ENCODE measurements around the gene DNAJC3.
"Not testable (repeated sequence)": the region's sequence is repeated elsewhere in the genome, so short reads cannot be mapped to it uniquely, and the experiment has no call there.

The DNAJC3 gene

DNA sequence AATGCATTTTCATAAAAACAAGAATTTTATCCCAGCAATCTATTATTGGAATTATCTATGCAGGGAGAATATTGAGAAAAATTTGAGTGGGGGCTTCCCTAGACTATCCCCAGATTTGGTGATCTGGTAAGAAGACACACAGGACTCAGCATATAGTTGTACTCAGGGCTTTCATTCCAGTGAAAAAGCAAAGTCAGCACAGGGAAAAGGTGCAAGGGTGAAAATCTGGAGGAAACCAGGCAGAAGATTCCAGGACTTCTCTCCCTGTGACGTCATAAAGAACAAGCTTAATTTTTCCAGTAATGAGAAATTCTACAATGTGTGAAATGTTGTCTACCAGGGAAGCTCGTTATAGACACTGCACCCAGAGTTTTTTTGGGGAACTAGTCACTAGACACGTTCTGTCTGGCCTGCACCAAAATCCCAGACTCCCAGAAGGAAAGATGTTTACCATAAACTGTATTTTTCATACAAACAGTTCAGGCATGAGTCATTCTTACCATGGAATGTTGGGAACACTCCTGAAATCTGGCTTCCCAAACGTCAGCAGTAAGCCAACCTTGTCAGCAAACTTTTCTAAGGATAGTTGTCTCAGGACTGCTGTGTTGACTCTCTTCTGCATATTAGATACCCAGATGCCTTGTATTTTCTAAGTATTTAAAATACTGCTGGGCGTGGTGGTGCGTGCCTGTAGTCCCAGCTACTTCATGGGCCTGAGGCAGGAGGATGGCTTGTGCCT is 107.4 kb downstream of the DNAJC3 start:
- DNase-seq: no peak

DNA sequence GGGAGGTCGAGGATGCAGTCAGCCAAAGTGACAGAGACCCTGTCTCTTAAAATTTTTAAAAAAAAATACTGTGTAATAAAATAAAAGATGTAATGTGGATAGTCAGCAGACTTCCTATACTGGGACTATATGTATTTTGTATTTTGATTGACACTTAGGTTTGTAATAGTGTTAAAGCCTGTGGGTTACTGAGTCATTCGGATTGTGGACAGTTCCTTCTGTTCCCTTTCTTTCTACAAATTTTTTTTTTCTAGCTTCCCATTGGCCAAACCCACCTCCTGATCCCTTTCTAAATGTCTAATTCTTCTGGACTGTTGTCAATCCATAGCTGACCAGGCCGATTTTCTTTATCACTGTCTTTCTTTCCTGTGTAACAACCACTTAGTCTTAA is 108.0 kb downstream of the DNAJC3 start:
- no peak for DNase-seq

DNA sequence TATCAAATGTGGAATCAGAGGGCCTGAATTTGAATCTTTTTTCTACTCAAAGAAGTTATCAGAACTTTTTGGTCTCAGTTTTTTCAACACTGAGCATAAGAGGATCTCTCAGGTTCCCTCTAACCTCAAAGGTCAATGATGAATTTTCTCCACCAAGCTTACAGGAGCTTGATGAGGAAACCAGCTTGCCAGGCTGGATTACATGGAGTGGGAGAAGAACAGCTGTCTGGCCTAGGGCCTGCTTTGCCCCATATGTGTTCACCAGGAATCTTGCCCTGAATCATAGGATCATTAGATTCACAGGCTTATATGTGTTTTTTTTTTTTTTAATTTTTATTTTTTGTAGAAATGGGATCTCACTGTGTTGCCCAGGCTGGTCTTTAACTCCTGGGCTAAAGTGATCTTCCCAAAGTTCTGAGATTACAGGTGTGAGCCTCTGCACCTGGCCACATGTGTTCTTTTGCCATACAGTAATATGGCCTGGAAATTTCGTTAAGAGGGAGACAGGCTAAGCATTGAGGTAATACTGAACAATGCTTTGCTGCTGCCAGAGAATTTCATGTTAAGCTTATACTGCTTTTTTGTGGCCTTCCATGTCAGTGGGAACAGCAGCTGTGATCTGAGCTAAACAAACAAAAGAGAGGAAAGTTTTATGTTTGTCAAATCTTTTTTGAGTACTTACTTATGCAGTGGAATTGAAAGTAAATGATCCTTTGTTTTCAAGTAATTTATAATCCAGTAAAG is 110.6 kb downstream of the DNAJC3 start:
- no peak for DNase-seq

DNA sequence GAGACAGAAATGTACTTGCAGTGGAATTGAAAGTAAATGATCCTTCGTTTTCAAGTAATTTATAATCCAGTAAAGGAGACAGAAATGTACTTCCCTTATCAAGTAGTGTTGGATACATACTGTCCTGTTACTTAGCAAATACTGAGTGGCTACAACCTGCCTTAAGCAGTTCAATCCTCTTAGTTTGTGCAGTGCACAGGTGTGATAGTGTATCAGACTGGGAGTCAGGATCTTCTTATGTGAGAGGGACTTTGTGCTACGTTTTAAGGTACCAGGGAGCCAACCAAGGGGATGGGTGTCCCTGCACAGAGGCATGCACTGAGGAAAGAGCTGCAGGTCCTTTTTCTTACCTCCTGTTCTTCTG is 111.1 kb downstream of the DNAJC3 start:
- no peak for DNase-seq

DNA sequence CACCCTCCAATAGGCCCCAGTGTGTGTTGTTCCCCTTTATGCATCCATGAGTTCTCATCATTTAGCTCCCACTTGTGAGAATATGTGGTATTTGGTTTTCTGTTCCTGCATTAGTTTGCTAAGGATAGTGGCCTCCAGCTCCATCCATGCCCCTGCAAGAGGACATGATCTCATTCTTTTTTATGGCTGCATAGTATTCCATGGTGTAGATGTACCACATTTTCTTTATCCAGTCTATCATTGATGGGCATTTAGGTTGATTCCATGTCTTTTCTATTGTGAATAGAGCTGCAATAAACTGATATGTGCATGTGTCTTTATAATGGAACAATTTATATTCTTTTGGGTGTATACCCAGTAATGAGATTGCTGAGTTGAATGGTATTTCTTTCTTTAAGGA is 112.4 kb downstream of the DNAJC3 start:
- not testable (repeated sequence) for DNase-seq

DNA sequence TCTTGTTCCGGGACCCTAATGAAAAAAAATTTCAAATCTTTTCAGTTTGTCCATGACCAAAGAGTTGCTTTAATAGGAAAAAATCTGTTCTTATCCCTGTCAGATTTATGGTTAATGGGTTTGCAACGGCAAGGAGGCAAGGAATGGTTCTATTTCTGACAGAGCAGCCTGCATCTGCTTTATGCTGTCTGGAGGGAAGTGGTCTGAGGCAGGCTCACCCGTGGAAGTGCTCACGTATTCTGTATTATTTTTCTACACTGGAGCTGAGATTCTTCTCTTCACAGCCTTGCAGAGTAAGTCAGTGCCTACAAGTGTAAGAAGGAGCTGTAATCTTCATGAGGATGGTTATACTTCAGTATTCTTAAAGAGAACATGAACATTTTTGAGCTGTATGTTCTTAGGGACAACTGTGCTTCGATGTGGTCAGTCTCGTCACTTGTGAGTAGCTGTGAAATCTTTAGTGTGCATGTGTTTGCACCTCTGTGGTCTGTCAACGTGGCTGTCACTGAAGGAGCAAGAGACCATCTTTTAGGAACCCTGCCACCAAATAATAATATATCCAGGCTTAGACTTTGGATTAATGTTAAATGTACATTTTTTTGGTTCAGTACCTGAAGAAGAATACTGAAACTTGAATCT is 114.3 kb downstream of the DNAJC3 start:
- no peak for DNase-seq

DNA sequence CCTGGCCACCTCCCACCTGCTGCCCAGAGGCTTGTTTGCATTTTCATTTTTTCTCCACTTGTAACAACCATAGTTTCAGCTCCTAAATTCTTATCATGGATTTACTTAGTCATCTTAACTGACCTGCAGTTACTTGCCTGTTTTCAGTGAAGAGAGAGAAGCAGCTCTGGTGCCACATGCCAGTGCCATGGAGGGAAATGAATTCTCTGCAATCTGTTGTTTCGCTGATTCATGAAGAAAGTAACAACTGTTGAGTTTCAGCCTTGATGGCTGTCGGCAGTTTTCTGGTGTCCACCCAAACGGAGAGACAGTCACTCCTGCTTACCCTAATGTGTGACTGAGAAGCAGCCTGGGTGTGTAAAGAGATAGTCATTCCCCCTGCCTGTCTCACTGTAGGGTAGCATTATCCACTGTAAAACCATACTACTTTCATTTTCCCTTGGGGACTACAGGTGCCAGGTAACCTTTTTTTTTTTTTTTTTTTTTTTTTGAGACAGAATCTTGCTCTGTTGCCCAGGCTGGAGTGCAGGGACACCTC is 116.1 kb downstream of the DNAJC3 start:
- DNase-seq: no peak

DNA sequence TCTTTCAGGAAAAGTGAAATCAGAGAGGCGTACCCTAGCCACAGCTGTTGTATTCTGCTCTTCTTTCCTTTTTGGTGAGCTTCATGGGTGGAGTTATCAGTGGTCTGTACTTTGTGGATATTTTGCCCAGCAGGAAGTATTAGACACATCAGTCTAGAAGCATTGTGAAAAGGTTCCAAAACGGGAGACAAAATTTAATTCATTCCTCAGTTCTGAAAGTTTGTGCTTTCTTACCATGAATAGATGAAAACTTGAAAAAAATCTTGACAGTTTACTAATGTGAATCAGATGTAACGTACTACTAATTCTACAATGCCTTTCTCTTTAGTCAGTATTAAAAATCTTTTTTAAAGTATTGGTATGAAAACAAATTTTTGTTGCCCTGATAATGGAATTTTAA is 116.8 kb downstream of the DNAJC3 start:
- no peak for DNase-seq

DNA sequence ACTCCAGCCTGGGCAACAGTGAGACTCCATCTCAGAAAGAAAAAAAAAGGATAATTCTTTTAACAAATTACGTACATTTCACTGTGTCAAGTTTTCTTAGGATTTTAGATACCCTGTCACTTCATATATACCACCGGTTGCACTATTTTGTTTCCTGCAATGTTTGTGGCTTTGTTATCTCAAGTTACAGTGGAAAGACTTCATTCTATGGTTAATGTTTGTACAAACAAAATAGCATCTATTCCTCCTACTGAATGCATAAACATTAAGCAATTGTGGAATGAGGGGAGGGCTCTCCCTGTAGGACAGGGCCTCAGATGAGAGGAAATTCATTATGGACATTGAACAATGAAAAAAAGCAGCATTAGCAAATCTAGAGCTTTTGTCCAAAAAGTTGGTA is 120.1 kb downstream of the DNAJC3 start:
- no peak for DNase-seq

DNA sequence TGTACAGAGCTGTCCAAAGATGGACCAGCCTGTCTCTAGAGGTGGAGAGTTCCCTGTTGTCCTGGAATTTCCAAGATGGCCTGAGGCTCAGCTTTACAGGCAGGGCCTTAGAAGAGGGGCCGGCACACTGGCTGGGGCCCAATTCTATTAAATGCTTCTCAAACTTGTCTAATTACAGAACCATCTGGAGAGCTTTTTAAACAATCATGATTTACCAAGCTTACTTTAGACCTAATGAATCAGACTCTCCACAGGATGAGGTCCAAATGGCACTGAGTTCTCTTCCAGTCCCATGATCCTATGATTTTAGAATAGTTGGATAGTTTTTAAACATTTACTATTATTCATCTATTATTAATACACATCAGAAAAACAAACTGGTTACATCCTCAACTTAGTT is 123.5 kb downstream of the DNAJC3 start:
- no peak for DNase-seq

DNA sequence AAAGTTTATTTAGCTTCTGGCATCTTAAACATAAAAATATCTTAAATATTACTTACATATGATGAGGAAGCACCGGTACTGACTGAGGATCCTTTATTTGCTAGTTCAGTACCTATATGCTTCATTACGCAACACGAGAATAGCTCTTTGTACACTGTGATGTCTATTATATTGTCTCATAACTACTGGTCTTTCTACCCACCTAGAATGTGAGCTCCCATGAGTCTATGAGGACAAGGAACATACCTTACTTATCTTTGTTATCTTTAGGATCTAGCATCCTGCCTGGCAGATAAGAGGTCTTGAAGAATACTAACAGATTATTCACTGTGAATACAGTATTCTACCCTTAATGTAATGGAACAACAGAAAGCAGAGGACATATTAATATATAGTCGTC is 124.9 kb downstream of the DNAJC3 start:
- DNase-seq: no peak

DNA sequence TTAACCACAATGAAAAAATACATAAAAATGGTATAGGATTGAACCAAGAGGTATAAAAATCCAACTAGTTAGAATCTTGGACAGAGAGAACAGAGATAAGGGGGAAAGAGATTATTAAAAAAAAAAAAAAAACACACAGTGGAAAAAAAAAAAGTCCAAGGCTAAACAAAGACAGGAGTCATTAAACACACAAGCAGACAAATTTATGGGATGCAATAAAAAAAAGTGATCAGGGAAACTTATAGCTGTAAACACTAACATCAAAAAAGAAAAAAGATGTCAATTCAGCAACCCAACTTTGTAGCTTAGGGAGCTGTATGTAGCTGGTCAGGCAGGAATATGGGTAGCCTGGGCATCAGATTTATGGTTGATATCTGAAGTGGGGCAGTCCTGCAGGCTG is 129.0 kb downstream of the DNAJC3 start:
- no peak for DNase-seq

DNA sequence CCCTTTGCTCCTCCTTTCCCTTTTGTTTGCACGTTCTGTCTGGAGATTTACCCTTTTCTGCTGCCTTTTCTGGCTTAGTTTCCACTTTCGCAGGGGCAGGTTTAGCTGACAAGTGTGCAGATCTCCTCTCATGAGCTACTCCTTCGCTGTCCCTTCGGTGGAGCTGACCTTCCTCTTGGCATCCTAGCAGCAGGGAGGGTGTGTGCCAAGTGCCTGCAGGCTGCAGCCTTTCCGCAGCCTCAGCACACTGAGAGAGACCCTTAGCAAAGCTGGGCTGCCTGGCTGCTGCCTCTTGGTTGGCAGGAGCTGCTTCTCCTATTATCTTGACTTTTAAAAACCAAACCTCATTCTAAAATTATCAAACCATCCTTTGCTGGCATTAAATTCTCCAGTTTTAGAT is 132.5 kb downstream of the DNAJC3 start:
- no peak for DNase-seq

DNA sequence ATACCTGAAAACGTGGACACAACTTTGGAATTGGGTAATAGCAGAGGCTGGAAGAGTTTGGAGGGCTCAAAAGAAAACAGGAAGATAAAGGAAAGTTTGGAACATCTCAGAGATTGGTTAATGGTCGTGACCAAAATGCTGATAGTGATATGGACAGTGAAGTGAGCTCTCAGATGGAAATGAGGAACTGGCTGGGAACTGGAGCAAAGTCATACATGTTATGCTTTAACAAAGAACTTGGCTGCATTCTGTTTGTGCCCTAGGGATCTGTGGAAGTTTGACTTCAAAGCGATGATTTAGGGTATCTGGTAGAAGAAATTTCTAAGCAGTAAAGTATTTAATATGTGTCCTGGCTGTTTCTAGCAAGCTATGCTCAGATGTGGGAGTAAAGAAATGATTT is 136.2 kb downstream of the DNAJC3 start:
- DNase-seq: no peak

DNA sequence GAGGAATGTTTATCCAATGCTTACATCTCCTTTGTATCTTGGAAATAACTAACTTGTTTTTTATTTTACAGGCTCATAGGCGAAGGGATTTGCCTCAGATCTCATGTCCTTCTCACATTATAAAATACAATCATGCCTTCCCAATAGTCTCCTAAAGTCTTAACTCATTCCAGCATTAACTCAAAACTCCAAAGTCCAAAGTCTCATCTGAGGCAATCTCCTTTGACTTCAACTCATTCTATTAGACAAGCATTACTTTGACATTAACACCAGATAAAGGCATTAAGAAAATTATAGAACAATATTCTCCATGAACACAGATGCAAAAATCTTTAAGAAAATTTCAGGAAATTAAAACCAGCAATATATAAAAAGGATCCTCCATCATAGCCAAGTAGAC is 137.6 kb downstream of the DNAJC3 start:
- DNase-seq: no peak

DNA sequence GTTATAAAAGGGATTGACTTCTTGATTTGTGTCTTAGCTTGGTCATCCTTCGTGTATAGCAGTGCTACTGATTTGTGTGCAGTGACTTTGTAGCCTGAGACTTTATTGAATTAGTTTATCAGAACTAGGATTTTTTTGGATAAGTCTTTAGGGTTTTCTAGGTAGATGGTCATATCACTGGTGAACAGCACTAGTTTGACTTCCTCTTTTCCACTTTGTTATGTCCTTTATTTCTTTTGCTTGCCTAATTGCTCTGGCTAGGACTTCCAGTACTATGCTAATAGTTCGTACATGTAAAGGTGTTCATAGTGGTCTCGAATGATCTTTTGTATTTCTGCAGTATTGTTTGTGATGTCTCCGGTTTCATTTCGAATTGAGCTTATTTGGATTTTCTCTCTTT is 145.4 kb downstream of the DNAJC3 start:
- no peak for DNase-seq

DNA sequence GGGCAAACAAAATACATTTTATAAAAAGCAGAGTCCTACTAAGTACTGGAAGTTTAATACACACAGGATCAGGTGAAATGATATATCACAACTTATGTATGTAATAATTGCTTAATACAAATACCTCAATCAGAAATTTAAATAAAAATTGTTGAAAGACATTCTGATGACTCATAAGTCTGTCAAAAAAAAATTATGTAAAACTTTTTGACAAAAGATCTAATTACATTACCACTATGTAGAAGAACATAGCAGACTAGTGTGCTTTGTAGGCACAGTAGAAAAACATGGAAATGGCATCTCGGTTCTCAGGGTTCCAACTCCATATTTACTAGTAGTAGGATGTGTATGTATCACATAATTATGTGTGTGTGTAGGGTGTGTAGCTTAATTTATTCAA is 156.2 kb downstream of the DNAJC3 start:
- DNase-seq: no peak

DNA sequence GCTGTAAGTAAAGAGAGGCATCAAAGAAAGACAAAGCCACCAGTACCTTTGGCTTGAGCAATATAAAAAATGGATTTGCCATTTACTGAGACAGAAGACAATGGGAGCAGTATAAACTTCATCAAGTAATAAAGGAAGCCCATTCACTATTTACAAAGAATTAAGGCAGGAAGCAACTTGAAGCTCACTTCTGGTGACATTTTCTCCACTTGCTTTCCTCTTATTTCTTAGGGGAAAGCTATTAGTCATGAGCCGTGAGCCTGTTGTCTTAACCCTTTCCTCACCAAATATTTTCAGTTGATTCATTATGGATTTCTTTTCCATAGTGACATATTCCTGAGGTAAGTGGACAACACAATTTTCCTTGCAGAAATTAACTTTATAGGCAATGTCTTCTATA is 156.8 kb downstream of the DNAJC3 start:
- no peak for DNase-seq

DNA sequence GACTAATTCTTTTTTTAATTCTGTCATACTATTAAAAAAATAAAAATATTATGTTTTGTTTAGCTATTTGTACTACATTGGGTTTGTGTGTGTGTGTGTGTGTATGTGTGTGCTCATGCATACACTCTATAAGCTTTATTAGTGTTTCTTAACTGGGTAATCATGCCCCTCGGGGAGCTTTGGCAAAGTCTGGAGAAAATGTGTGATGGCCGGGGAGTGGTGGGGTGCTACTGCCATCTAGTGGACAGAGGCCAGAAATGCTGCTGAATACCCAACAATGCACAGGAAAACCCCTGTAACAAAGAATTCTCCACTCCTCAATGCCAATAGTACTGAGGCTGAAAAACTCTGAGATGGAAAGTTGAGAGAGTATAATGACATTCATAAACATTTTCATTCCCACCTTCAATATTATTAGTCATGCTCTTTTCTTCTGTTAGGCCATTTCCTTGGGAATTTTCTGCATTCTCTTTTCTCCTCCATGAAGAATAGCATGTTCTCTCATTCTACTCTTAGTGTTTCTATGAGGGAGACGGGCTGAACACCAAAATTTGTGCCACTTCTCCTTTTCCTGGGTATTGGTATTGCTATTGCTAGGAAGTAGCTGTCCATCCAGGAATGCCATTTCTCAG is 157.3 kb downstream of the DNAJC3 start:
- DNase-seq: peak; percentile 37 to 63

DNA sequence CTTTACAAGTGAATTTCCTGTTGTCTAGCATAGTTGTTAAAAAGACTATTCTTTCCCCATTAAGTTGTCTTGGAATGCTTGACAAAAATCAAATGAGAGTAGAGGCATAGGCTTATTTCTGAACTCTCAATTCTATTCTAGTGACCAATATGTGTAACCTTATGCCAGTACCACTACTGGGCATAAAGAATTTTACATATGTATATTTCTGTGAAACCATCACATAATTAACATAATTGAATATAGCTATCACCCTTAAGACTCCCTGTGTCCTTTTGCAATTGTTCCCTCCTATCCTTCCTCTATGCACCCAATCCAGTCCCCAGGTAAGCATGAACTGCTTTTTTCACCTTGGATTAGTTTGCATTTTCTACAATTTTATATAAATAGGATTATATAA is 165.0 kb downstream of the DNAJC3 start:
- DNase-seq: no peak

DNA sequence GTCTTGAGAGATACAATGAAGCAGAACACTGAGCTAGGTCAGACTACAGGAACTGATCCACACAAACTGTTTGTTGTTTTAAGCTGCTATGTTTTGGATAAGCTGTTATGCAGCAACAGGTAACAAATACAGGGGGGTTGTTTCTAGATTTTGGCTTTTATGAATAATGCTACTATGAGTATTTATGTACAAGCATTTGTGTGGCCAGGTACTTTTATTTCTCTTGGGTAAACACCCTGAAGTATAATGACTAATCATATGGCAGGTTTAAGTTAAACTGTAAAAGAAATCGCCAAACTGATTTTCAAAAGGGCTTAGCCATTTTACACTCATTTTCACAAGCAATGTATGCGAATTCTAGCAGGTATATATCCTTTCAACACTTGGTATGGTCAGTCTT is 166.0 kb downstream of the DNAJC3 start:
- DNase-seq: no peak
